GM19467 (cell line): Measurements from ENCODE around the gene THSD7A.

Experiments used
- ATAC-seq: cut with Tn5 transposase; IDR thresholded peaks from one replicate; pipeline ENCODE4 v1.9.1; 2021; ENCODE audit warnings: mild to moderate bottlenecking, moderate library complexity; ENCODE audit not compliant: unreplicated experiment

Gene THSD7A

GRCh38 chr7:11638011-11638774, 193.8 kb downstream of the THSD7A start:
- no peak for ATAC-seq

- ATAC-seq, result no peak
These were observed 195.7 kb downstream of the THSD7A start for GRCh38 chr7:11636274-11636673.

- no peak for ATAC-seq
These were observed 198.7 kb downstream of the THSD7A start for GRCh38 chr7:11633310-11633709.

GRCh38 chr7:11630355-11630754, 201.6 kb downstream of the THSD7A start:
- no peak for ATAC-seq

- no peak for ATAC-seq
These were observed 206.3 kb downstream of the THSD7A start for GRCh38 chr7:11625669-11626068.

GRCh38 chr7:11623093-11623678, 208.8 kb downstream of the THSD7A start:
- no peak for ATAC-seq

DNA sequence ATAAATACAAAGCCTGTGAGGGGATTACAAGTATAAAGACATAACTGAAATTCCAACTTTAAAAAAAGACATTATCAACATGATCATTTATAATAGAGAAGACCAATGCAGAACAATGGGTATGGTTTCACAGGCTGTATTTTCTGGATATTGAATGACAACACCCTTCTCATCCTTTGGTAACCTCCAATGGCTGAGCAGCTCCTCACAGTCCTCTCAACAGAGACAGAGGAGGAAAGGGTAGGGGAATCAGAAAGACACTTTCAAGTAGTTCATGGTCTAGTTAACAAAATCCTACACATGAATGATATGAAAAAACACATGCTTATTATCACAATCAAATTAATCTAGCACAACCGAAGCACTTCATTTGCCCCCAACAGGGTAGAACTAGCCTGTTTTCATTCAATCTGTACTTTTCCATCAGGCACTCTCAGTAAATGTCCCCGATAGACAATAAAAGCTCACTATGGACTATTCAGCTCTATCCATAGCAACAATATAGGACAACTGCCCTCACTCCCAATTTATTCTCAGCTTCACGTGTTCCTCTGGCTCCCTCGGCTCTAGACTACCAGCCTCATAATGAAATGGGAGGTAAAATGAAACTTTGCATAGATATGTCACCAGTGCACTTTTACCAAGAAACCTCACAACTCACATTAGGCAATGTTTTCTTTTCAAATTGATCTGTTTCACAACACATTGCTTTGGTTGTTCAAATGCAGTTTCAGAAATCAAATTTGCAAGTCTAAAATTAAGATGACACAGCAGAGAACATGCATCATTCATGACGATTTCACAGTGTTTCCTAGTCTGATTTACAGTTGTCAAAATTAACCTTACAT, 211.4 kb downstream of the THSD7A start:
- no peak for ATAC-seq

- no peak for ATAC-seq
These were observed 215.5 kb downstream of the THSD7A start for GRCh38 chr7:11616466-11616865.

DNA sequence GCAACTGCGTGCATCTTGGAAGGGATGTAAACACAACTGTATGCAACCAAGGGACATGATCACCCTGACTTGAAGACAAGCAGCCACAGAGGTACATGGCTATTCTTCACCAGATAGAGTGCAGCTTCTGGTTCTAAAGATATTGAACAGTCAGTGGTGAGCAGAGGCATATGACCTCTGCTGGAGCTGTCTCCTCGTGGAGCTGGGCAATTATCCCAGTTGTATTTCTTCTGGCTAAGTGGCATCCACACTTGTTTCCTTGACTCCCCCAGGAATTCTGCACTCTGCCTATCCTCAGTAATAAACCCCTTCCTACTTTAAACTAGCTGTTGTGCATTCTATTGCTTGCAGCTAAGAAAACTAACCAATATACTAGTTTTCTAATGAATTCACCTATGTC, 216.8 kb downstream of the THSD7A start:
- ATAC-seq, result no peak

GRCh38 chr7:11613292-11613930, 218.6 kb downstream of the THSD7A start:
- peak; percentile 87 for ATAC-seq

- no peak for ATAC-seq
These were observed 219.3 kb downstream of the THSD7A start for GRCh38 chr7:11612737-11613136.

- ATAC-seq, result no peak
These were observed 222.8 kb downstream of the THSD7A start for GRCh38 chr7:11609096-11609670.

- no peak for ATAC-seq
These were observed 224.3 kb downstream of the THSD7A start for GRCh38 chr7:11607686-11608085.

DNA sequence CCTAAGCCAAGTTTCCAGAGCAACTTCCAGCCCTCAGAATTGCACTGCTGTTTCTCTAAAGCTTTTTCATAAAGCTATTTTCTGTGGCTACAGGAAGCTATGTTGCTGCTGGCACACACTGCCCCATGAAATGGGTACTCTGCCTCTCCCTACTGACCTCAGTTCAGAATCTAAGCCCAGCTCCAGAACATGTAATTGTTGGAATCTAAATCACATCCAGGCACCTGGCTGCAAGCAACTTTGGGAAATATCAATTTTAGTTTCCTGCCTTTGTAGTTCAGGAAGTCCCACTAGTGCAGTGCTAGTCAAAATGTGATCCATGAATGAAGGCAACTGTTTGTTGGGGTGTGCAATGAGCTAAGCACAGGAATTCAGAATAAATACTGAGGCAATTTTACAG, 226.2 kb downstream of the THSD7A start:
- no peak for ATAC-seq

DNA sequence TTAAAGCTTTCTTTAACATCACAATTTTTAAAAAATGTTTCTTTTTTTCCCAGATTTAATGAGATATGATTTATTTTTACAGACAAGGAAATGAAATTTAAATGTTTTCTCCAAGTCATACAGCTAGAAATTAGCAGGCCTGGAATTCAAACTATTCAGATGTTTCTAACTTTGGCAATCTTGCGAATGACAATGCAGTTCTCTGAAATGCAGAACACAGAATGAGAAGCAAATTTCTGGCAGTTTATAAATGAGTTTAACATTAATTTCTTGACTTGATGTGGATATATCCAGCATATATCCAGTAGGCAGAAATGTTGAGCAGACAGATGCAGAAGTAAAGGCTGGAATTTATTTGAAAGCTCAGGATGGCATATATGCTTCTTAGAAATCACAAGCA, 227.5 kb downstream of the THSD7A start:
- ATAC-seq, result no peak

GRCh38 chr7:11601761-11602160, 230.2 kb downstream of the THSD7A start:
- no peak for ATAC-seq

- ATAC-seq, result no peak
These were observed 238.7 kb downstream of the THSD7A start for GRCh38 chr7:11593322-11593721.

DNA sequence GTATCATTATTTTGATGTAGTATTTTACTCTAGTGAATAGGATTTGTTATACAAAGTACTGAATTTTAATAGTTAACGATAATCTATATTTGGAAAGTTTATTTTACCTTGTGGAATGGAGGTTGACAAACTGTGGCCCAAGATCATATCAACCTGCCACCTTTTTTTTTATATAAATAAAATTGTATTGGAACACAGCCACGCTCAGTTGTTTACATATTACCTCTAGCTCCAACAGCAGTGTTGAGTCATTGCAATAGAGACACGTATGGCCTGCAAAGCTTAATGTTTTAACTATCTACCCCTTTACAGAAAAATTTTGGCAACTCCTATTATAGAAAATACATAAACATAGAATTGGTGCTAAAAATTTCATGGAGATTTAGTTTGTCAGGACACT, 239.3 kb downstream of the THSD7A start:
- ATAC-seq, result no peak

GRCh38 chr7:11591943-11592342, 240.1 kb downstream of the THSD7A start:
- ATAC-seq, result no peak

GRCh38 chr7:11591055-11591633, 240.9 kb downstream of the THSD7A start:
- ATAC-seq, result no peak

DNA sequence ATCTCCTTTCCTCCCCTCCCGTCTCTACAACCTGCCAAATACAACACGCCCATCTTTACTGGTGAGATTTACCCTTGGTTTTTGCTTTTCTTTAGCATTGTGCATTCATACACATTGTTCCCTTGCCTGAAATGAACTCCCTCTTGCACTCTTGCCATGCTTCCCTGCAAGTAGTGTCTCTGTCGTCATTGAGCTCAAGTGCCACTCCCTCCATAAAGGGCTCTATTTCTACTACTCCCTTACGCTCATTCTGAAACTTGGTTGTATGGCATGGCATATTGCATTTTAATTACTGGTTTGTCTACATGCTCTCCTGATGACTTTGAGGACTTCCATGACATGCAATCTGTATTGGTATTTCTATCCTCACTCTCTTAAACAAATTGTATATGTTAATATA, 242.7 kb downstream of the THSD7A start:
- ATAC-seq, result no peak
